Renal cortex interstitium (tissue), 11 donors: ENCODE results near the gene ABCG1. TPM values are rescaled to one million over a fixed set of nuclear protein-coding genes. Genes with fewer than 3 reads are reported as not detected.

ENCODE experiments used
- DNase-seq, 11 donors: peaks; one replicate each; pipeline ENCODE4 v3.0.0-alpha.2; 2013; ENCODE audit warnings: low read depth in 9 of 11, low spot score in 4 of 11; ENCODE audit errors: extremely low read depth in 1 of 11
- polyA plus RNA-seq, 3 donors: library from polyadenylated mRNA; unstranded; fragments of 120-200 nt; gene quantifications; one replicate each; pipeline ENCODE4 v1.2.1, GENCODE V29; 2013; ENCODE audit not compliant: insufficient read length in 3 of 3

ABCG1 gene
- polyA plus RNA-seq, 3 donors, result 8.0 to 14.1 (median 9.3) TPM

GRCh38 chr21:42239556-42239955 lies 20.6 kb downstream of the ABCG1 start:
- DNase-seq, result no peak

GRCh38 chr21:42239973-42240372 lies 21.0 kb downstream of the ABCG1 start:
- no peak for DNase-seq

GRCh38 chr21:42242611-42243010 lies 23.7 kb downstream of the ABCG1 start:
- DNase-seq, result no peak

GRCh38 chr21:42243026-42243425 lies 24.1 kb downstream of the ABCG1 start:
- no peak for DNase-seq

- DNase-seq, result peak in 1 of 11 donors; percentile 19
Observed at GRCh38 chr21:42245331-42246193, 26.6 kb downstream of the ABCG1 start.

- no peak for DNase-seq
Observed at GRCh38 chr21:42247716-42248115, 28.8 kb downstream of the ABCG1 start.

GRCh38 chr21:42248241-42248640 lies 29.3 kb downstream of the ABCG1 start:
- DNase-seq, result no peak

GRCh38 chr21:42248783-42249597 lies 30.1 kb downstream of the ABCG1 start:
- no peak for DNase-seq

- no peak for DNase-seq
Observed at GRCh38 chr21:42250422-42251403, 31.8 kb downstream of the ABCG1 start.

GRCh38 chr21:42251654-42252324 lies 32.8 kb downstream of the ABCG1 start:
- no peak for DNase-seq

GRCh38 chr21:42252325-42252654 lies 33.4 kb downstream of the ABCG1 start:
- no peak for DNase-seq

- no peak for DNase-seq
Observed at GRCh38 chr21:42252778-42253340, 33.9 kb downstream of the ABCG1 start.

GRCh38 chr21:42253466-42253865 lies 34.5 kb downstream of the ABCG1 start:
- no peak for DNase-seq

GRCh38 chr21:42254083-42254482 lies 35.1 kb downstream of the ABCG1 start:
- no peak for DNase-seq

- DNase-seq, result no peak
Observed at GRCh38 chr21:42254651-42255601, 36.0 kb downstream of the ABCG1 start.

- DNase-seq, result no peak
Observed at GRCh38 chr21:42255825-42256224, 36.9 kb downstream of the ABCG1 start.

- DNase-seq, result no peak
Observed at GRCh38 chr21:42256316-42256715, 37.4 kb downstream of the ABCG1 start.
